LNCAP (cell line): ENCODE results near the gene PPP1R15B.

Source experiments
- CTCF ChIP-seq: fragments of 450-650 bp; IDR thresholded peaks from 2 replicates; pipeline ENCODE4 v1.5.1; 2017; ENCODE audit warnings: mild to moderate bottlenecking

PPP1R15B gene

GRCh38 chr1:204356997-204357396 is 54.6 kb downstream of the PPP1R15B start:
- no peak for TF ChIP-seq CTCF

- no peak for TF ChIP-seq CTCF
These were observed 55.7 kb downstream of the PPP1R15B start for GRCh38 chr1:204355913-204356312.

GRCh38 chr1:204354579-204354978 is 57.0 kb downstream of the PPP1R15B start:
- TF ChIP-seq CTCF = no peak
